GM12865 (cell line): Measurements from ENCODE around the gene APOBEC3G.
A peak's percentile ranks its signal among the peaks of the same experiment; 100 is the strongest.
"Not testable (repeated sequence)": the region's sequence is repeated elsewhere in the genome, so short reads cannot be mapped to it uniquely, and the experiment has no call there.

Experiments used
- DNase-seq: peaks from one replicate; pipeline ENCODE4 v3.0.0; 2010; ENCODE audit warnings: low read depth
- H3K4me3 ChIP-seq: 2 replicates; pipeline ENCODE4 v1.5.1; 2011; ENCODE audit warnings: mild to moderate bottlenecking, low read depth, low read length, control low read depth
- CTCF ChIP-seq: IDR thresholded peaks from 2 replicates; pipeline ENCODE4 v1.5.1; 2011; ENCODE audit warnings: low read length, control low read depth, low read depth, inconsistent platforms; ENCODE audit not compliant: insufficient read depth; ENCODE audit errors: missing control alignments

The APOBEC3G gene

GRCh38 chr22:39077026-39077840 is at the start of gene APOBEC3G:
Gene APOBEC3G, plus strand, starts transcription at chr22:39077275. Its CDS starts 87 bp downstream, at chr22:39077362.
- DNase-seq: peak; percentile 78
- H3K4me3 ChIP-seq: peak within 1 kb of the TSS; percentile 98

- no peak for DNase-seq
Measured at GRCh38 chr22:39027717-39028116, 49.4 kb upstream of the APOBEC3G start.

DNA sequence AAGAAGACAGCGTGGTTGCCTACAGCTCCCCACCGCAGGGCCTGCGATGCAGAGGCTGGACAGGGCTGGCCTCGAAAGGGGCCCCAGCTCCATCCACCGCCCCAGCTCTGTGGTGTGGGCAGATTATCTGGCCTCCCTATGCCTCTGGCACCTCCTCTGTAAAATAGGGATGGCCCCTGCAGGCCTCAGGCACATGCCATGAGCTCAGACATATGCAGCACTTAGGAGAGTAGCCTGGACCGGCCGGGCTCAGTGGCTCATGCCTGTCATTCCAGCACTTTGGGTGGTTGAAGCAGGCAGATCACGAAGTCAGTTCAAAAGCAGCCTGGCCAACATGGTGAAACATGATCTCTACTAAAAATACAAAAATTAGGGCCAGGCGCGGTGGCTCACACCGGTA is 48.8 kb upstream of the APOBEC3G start:
- H3K4me3 ChIP-seq: no peak overlapping the region
- DNase-seq: no peak
- no peak for TF ChIP-seq CTCF

More at GRCh38 chr22:39027717-39028116, 49.4 kb upstream of the APOBEC3G start:
- no peak for TF ChIP-seq CTCF
- H3K4me3 ChIP-seq: no peak overlapping the region

DNA sequence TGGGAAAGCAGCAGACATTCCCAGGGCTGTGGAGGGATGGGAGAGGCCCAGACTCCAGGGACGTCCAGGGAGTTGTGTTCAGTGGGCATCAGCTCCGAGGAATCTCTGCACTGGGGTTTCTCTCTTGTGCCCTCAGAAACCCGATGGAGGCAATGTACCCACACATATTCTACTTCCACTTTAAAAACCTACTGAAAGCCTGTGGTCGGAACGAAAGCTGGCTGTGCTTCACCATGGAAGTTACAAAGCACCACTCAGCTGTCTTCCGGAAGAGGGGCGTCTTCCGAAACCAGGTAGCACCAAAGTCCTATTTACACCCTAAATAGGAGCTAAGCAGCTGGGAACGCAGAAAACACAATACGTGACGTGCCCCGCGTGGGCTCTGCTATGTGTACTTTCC is 47.8 kb upstream of the APOBEC3G start:
- no peak for DNase-seq
- no peak for TF ChIP-seq CTCF
- H3K4me3 ChIP-seq: no peak overlapping the region

- no peak for TF ChIP-seq CTCF
- no peak overlapping the region for H3K4me3 ChIP-seq
- DNase-seq: no peak
Measured at GRCh38 chr22:39030705-39031104, 46.4 kb upstream of the APOBEC3G start.

DNA sequence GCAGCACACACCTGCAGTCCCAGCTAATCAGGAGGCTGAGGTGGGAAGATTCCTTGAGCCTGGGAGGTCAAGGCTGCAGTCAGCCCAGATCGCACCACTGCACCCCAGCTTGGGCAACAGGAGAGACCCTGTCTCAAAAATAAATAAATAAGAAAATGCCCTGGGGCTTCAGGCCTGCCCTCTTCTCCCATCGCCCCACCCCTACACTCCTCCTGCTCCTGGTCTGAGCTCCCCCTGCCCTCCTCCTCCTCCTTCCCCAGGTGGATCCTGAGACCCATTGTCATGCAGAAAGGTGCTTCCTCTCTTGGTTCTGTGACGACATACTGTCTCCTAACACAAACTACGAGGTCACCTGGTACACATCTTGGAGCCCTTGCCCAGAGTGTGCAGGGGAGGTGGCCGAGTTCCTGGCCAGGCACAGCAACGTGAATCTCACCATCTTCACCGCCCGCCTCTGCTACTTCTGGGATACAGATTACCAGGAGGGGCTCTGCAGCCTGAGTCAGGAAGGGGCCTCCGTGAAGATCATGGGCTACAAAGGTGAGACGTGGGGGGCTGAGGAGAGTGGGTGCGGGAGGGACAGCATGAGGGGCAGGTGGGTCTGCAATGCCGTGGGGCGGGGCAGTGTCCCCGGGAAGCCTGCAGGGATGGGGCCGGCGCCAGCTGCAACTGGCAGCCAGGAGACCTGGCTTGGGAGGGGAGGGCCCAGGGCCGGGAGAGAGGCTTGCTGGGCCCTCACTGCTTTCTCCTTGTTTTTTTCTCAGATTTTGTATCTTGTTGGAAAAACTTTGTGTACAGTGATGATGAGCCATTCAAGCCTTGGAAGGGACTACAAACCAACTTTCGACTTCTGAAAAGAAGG is 45.4 kb upstream of the APOBEC3G start:
- not testable (repeated sequence) for H3K4me3 ChIP-seq, DNase-seq

DNA sequence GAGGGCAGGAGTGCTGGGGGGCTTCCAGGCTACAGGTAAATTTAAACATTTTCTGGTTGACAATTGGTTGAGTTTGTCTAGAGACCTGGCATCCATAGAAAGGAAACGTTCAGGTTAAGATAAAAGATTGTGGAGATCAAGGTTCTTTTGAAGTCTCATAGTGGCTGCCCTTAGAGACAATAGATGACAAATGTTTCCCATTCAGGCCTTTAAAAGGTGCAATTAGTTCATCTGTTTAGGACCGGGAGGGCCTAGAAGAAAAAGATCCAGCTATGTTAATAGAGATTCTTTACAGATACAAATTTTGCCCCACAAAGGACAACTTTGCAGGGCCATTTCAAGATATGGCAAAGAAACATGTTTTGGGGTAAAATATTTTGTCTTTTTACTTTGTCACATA is 40.0 kb upstream of the APOBEC3G start:
- DNase-seq, H3K4me3 ChIP-seq: not testable (repeated sequence)

DNA sequence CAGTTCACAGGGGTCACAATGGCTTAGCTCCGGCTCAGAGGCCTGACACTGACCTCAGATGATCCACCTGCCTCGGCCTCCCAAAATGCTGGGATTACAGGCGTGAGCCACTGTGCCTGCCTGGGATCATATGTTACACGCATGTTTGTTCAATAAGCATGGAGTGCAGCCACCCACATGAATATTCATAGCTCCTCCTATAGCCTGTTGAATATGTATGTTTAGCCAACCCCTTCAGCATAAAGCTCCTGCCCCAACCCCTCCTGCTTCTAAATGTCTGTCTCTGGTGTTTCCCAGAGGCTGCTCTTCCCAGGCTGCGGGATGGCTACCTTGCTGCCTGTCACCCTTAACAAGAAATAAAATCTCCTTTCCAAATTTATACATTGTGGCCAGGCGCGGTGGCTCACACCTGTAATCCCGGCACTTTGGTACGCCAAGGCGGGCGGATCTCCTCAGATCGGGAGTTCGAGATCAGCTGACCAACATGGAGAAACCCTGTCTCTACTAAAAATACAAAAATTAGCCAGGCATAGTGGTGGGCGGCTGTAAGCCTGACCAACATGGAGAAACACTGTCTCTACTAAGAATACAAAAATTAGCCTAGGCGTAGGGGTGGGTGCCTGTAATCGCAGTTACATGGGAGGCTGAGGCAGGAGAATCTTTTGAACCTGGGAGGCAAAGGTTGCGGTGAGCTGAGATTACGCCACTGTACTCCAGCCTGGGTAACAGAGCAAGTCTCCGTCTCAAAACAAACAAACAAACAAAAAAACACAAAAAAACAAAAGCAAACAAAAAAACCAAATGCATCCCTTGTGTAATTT is 37.6 kb upstream of the APOBEC3G start:
- no peak for DNase-seq
- 0 out of 2 replicates have a peak overlapping the region, but pooled peaks have one; percentile 99 for H3K4me3 ChIP-seq
- TF ChIP-seq CTCF: no peak

GRCh38 chr22:39040155-39040537 is 36.9 kb upstream of the APOBEC3G start:
- DNase-seq: not testable (repeated sequence)
- peak overlapping the region; percentile 99 for H3K4me3 ChIP-seq

DNA sequence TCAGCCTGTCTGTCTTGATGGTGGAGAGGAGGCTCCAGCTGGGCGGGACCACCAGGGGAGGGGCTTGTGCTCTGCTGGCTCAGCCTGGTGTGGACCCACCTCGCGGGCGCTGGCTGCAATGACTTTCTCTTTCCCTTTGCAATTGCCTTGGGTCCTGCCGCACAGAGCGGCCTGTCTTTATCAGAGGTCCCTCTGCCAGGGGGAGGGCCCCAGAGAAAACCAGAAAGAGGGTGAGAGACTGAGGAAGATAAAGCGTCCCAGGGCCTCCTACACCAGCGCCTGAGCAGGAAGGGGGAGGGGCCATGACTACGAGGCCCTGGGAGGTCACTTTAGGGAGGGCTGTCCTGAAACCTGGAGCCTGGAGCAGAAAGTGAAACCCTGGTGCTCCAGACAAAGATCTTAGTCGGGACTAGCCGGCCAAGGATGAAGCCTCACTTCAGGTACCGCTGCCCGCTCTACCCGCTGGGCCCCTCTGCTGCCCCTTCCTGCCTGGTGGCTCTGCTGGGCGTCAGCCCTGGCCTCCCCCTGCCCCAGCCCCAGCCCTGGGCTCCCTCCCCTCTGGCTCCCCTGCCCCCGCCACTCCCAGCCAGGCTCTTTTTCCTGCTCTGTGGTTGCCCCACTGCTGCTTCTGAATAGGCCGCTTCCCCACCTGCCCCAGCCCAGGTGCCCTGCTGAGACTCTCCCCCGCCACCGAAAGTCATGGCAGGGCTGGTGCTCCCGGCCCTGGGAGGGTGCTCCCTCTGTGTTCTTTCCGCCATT is 36.4 kb upstream of the APOBEC3G start, which contains the start of gene APOBEC3F:
APOBEC3F (plus strand) TSS at position 327 of the 759 bp plus-strand sequence; CDS start at position 424, 97 bp downstream.
- H3K4me3 ChIP-seq: peak within 1 kb of the TSS; percentile 99
- peak; percentile 58 for DNase-seq
